A549 treated with DMSO at 1 μM for 4 hours (cell line): ENCODE data around the gene HOXA5. TPM values are rescaled to one million over a fixed set of nuclear protein-coding genes. Genes with fewer than 3 reads are reported as not detected.

Source experiments
- total RNA-seq: library from RNA; stranded (reverse); fragments of 200-300 nt; extraction: Qiagen RNA extraction; gene quantifications from 5 replicates; pipeline ENCODE4 v1.2.3, GENCODE V29; 2022; ENCODE audit warnings: low read depth

HOXA5 gene
- total RNA-seq: 5.2 to 8.3 TPM (median 6.2 TPM) in 5 replicates

DNA sequence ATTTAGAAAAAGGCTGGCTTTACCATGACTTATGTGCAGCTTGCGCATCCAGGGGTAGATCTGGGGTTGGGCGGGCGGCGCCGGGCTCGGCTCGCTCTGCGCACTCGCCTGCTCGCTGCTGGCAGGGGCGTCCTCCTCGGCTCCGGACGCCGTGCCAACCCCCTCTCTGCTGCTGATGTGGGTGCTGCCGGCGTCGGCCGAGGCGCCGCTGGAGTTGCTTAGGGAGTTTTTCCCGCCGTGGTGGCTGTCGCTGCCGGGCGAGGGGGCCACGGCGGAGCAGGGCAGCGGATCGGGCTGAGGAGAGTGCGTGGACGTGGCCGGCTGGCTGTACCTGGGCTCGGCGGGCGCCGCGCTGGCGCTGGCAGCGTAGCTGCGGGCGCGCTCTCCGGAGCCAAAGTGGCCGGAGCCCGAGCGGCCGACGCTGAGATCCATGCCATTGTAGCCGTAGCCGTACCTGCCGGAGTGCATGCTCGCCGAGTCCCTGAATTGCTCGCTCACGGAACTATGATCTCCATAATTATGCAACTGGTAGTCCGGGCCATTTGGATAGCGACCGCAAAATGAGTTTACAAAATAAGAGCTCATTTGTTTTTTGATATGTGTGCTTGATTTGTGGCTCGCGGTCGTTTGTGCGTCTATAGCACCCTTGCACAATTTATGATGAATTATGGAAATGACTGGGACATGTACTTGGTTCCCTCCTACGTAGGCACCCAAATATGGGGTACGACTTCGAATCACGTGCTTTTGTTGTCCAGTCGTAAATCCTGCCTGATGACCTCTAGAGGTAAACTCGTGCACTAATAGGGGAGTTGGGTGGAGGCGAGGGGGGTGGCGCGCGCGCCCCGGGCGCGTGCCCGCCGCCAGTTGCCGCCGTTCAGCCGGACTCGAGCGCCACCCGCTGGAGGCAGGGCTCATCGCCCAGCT is at the start of gene HOXA5:
HOXA5 (minus strand) TSS at position 659 of the 927 bp plus-strand sequence; CDS start at position 585, 74 bp downstream.

DNA sequence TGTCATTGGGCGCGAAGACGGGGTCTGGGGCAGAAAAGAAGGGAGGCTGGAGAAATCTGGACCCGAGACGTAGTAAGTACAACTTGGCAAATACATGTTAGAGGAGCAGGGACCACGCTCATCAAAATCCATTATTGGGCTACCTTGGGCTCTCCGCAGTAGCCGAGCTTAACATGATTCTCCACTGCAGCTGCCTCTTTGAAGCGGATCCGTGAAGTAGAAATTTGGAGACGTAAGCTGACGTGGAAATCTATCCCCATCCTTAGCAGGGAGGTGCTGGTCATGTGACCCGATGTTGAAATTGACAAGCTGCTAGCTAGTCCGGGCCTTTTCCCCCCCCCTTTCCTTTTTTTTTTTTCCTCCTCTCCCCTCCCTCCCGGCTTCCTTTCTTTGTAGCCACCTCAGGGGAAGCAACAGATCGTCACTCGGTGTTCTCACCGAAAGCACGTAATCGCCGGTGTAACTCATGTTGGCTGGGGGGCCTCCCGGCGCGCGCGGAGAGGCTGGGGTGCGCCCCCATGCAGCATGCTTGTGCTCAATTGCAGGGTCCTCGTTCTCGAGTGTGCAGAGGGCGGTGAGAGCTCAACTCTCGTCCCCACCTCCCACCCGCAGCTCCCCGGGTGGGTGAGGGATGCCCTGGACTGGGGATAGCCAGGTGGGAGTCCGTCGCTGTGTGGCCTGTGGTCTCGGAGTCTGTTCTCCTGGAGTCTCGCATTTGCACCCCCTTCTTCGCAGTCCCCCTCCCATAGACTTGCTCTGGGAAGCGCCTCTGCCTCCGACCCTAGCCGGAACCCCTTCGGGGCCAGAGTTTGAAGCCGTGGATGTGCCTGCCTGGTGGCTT is 41.8 kb upstream of the HOXA5 start, which contains the start of gene HOXA11:
HOXA11 (minus strand) TSS at position 220 of the 841 bp plus-strand sequence; CDS start at position 132, 88 bp downstream.

DNA sequence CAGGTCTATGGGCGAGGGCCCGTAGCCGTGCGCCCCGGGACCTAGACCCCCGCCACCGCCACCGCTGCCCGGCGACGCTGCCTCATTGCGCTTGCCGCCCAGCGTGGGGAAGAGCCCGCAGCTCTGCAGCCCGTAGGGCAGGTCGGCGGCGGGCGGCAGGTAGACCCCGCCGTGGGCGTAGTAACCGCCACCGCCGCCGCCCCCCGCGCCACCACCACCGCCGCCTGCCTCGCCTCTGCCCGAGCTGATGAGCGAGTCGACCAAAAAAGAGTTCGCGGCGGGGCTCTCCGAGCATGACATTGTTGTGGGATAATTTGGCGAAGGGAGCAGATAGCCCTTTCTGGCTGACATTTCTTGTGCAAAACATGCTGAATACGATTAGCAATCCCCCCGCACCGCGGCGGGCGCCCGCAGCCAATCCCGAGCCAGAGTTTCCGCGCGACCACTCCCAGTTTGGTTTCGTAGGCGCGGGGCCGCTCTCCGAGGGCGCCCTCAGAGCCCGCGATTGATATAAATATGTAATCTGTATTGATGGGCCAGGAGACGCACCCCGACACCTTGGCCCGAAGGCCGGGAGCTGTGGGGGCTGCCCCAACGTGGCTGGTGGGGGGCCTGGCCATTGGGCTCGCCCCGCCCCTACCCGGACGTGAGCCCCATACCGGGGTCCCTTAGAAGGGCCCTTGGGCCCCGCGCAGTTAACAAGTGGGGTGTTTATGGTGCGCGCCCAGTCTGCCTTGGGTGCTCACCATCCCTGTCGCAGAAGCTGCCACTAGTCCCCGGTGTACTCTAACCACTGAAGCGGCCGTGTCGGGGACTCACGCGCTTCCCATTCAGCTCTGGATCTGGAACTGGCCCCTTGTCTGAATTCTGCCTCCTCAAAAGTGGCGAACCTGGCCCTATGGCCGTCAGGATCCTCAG is 30.7 kb upstream of the HOXA5 start, which contains the start of gene HOXA10:
HOXA10 (minus strand) TSS at position 365 of the 918 bp plus-strand sequence; CDS start at position 351, 14 bp downstream.

DNA sequence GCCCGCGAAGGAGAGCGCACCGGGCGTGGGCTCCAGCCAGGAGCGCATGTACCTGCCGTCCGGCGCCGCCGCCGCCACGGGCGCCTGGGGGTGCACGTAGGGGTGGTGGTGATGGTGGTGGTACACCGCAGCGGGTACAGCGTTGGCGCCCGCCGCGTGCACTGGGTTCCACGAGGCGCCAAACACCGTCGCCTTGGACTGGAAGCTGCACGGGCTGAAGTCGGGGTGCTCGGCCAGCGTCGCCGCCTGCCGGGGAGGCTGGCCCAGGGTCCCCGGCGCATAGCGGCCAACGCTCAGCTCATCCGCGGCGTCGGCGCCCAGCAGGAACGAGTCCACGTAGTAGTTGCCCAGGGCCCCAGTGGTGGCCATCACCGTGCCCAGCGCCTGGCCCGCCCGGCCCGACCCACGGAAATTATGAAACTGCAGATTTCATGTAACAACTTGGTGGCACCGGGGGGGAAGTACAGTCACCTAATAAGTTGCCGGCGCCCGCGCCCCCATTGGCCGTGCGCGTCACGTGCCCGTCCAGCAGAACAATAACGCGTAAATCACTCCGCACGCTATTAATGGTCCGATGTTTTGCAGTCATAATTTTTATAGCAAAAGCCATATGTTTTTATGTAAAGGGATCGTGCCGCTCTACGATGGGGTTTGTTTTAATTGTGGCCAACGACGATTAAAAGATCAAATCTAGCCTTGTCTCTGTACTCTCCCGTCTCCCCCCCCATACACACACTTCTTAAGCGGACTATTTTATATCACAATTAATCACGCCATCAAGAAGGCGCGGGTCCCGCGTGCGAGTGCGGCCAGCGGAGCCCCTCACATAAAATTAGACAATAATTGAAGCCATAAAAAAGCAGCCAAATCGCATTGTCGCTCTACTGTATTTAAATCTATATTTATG is 21.9 kb upstream of the HOXA5 start, which contains the start of gene HOXA9:
HOXA9 (minus strand) TSS at position 449 of the 907 bp plus-strand sequence; CDS start at position 369, 80 bp downstream.

DNA sequence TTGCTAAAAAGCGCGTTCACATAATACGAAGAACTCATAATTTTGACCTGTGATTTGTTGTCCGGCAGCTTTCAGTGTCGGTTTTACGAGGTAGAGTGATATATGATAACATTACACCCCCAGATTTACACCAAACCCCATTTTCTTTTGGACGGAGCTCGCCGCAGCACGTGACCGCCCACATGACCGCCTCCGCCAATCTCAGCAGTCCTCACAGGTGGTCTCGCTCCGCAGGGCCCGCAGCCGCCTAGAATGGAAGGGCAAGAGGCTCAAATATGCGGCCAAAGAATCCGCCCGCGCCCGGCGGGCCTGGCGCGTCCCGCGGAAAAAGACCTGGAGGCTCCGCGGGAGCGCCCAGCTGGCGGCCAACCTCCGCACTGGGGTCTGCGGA is 13.0 kb upstream of the HOXA5 start, which contains the start of gene HOXA7:
HOXA7 (minus strand) TSS at position 168 of the 391 bp plus-strand sequence; CDS start at position 38, 130 bp downstream.

DNA sequence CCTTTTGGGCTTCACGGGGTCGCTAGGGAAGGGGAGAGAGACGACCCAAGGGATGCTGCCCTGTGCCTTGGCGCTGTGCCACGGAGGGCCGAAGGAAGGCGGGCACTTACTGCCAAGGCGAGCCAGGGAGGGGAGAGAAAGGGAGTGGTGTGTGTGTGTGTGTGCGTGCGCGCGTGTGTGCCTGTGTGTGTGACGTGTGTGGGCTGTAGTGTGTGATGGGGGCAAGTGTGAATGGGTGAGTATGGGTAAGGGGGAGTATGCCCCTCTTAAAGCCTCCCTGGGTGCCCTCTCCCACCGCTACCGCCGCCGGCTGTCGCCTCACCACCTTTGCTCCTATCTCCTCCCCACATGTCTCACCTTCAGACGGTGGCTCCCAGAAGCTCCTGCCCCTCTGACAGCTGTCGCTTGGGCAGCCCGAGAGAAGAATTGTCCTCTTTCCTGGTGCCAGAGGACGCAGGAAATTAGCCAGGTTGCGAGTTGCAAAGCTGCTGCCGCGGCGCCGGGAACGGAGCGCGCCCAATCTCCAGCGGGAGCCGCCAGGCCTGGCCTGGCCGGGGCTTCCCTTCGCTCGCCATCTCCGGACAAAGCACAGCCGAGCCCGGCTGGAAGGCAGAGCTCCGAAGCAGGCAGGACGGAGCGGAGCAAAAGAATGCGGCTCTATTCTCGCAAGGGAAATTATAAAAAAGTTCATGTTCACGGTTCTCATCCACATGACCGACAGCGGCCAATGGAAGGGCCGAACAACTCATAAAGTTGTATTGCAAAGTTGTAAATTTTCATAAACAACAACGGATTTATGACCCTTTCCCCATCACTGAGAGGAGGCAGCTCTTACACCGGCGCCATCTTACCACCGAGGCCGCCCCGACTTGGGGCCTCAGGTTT is 8.7 kb upstream of the HOXA5 start, which contains the start of gene HOXA3:
HOXA3 (minus strand) TSS at position 653 of the 885 bp plus-strand sequence. CDS start 41,943 bp downstream, outside the sequence.

DNA sequence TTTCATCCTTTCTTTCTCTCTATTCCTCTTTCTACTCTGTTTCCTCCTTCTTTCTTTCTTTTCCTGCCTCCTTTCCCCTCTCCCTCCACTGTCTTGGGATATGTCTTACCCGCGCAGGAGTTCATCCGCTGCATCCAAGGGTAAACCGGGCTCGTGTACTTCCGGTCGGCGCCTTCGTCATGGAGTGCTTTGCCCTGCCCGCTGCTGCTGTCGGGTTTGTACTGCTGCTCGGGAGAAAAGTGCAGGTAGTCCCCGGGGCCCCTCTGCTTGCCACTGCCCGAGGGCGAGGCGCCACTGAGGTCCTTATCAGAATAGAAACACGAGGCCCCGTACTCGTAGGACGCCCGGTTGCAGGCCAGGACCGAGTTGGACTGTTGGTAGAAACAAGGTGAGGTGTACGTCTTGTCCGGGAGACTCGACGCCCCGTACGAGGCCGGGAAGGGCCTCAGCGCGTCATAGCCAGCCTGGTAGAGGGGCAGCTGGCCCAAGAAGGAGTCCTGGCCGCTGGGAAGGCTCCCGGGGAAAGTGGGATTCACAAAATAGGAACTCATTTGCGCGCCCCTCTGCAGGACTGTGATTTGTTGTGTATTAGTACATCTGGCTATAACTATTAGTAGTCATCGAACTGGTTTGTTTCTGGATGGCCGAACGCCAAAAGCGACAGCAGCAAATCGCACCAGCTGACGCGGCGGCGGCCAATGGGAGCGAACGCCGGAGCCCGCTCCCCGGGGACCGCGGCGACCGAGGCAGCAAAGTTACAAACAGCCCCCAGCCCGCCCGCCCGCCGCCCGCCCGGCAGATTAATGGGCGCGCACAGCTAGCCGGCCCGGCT is 3.9 kb upstream of the HOXA5 start, which contains the start of gene HOXA6:
HOXA6 (minus strand) TSS at position 576 of the 832 bp plus-strand sequence; CDS start at position 551, 25 bp downstream.

DNA sequence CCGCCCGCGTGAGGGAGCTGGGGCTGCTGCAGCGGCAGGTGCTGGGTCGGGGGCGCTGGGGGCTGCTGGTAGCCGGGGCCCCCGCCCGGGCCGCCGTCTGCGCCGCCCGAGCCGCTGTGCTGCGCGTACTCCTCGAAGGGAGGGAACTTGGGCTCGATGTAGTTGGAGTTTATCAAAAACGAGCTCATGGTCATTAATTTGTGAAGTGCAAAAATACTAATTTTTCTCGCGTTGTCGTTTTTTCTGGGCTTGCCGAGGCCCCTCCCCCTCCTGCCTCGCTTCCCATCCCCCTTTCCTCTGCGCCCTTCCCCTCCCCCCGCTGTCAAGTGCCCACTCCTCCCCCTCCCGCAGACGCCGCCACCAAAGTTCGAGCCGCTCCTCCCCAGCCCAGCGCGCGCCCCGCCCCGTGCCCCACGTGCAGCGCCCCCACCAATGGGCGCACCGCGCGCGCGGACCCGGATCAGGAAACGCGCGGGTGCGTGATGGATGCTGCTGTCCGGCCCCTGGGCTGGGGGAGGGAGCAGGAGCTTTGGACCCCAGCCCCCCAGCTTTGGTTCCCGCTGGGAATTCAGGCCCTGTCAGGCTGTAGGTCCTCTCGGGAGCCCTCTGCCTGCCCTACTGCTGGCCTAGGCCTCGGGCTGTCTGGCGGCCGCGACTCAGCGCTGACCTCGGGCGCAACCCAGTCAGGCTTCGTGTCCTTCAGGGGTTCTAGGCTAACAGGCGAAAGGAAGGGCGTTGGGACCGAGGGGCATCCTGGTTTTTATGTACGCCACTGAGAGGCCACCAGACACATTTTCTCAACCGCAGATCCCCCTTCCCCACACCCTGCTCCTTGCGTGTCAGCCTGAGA is 12.7 kb downstream of the HOXA5 start, which contains the start of gene HOXA4:
HOXA4 (minus strand) TSS at position 218 of the 850 bp plus-strand sequence; CDS start at position 194, 24 bp downstream.

DNA sequence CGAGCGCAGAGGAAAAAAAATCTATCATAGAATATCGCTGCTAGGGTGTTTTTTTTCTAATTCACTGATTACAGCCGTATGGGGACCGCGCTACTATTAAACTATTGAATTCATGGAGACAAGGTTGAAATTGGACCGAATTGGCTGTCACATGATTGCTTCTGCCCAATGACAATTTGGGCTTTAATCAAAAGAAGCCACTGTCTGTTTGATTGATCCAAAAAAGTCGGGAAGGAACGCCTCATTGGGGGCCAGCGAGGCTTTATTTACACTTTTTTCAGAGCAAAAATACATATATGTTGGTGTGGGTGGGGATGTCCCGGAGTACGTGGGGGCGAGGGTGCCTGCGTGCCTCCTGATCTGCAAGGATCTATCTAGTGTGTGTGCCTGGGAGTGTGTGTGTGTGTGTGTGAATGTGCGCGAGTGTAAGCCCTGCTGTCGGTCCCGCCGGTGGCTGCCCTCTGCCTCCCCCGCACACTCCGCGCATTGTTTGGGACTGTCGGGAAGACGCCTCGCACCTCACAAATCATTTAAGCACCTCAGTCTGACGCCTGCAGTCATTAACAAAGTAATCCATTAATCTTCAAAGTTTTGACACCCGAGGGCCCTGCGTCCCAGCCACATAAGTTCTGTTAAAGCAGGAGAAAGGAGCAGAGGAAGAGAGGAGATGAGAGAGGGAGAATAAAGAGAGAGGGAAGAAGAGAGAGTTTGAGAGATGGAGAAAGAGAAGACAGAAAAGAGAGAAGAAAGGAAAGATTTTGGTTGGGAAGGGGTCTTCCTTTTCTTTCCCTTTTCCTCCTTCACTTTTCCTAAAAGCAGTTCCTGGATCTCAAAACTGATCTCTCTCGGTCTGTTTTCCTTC is 40.7 kb downstream of the HOXA5 start, which contains the start of gene HOXA2:
HOXA2 (minus strand) TSS at position 103 of the 862 bp plus-strand sequence. CDS start 183 bp downstream, outside the sequence.

DNA sequence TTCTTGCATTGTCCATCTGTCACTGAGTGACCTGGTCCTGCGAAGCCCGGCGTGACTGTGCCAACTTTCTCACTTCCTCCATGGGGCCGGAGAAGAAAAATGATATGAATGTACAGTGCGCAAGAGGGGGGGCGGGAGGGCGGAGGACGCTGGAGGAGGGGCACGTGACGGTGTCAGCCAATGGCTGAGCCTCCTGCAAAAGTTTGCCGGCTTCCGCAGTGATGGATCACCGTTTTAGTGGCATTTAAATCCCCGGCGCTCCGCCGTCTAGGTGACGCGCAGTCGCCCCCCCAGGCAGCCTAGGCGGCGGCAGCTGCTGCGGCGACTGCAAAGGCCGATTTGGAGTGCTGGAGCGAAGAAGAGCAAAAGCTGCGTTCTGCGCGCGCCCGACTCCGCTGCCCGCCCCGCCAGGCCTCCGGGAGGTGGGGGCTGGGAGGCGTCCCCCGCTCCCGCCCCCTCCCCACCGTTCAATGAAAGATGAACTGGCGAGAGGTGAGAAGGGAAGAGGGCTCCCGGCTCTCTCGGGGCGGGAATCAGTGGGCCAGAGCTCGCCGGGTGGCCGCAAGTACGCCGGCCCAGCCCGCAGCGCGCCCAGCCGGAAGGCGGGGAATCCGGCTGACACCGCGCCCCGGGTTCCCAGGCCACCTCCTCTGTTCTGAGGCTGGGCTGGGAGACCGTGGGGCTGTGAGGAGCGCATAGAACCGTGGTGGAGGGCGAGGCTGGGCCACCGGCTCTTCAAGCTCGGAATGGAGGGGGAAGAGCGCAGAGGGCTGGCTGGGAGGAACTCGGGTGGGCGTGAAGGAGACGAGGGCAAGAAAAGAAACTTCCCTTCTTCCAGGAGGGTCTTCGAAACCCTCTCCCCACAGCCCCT is 47.3 kb downstream of the HOXA5 start, which contains the start of gene HOXA1:
HOXA1 (minus strand) TSS at position 104 of the 871 bp plus-strand sequence; CDS start at position 16, 88 bp downstream.

